Fibroblast of mammary gland (primary cell): Measurements from ENCODE around the gene PITPNM3.

Experiments
- DNase-seq: peaks from one replicate; pipeline ENCODE4 v3.0.0-alpha.2; 2010; ENCODE audit warnings: low read depth
- H3K4me3 ChIP-seq: 2 replicates; pipeline ENCODE4 v1.5.1; 2011; ENCODE audit warnings: low read depth, mild to moderate bottlenecking, low read length, moderate library complexity; ENCODE audit not compliant: control insufficient read depth
- TF ChIP-seq, protein P1 (sequence below): conservative IDR thresholded peaks from 2 replicates; pipeline ENCODE4 v1.5.1; 2011; ENCODE audit warnings: low read depth, low read length, inconsistent platforms; ENCODE audit not compliant: control insufficient read depth, insufficient read depth

The PITPNM3 gene

DNA sequence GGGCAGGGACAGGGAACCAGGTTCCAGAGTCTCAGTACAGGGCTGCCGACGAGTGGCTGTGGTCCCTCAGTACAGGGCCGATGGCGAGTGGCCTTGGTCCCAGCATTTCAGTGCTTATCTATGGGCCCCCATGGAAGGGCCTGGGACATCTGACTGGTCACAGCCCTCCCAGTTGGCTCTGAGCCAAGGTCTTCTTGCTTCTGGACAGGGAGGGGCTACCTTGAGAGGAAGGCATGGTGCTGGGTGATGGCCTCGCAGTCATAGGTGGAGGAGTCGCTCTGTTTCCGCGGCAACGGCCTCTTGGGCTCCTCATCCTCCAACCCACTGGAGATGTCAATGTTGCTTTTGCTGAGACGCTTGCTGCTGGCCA, 79.6 kb downstream of the PITPNM3 start:
- no peak overlapping the region for H3K4me3 ChIP-seq
- TF ChIP-seq, protein P1, sequence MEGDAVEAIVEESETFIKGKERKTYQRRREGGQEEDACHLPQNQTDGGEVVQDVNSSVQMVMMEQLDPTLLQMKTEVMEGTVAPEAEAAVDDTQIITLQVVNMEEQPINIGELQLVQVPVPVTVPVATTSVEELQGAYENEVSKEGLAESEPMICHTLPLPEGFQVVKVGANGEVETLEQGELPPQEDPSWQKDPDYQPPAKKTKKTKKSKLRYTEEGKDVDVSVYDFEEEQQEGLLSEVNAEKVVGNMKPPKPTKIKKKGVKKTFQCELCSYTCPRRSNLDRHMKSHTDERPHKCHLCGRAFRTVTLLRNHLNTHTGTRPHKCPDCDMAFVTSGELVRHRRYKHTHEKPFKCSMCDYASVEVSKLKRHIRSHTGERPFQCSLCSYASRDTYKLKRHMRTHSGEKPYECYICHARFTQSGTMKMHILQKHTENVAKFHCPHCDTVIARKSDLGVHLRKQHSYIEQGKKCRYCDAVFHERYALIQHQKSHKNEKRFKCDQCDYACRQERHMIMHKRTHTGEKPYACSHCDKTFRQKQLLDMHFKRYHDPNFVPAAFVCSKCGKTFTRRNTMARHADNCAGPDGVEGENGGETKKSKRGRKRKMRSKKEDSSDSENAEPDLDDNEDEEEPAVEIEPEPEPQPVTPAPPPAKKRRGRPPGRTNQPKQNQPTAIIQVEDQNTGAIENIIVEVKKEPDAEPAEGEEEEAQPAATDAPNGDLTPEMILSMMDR: no peak
- no peak for DNase-seq

DNA sequence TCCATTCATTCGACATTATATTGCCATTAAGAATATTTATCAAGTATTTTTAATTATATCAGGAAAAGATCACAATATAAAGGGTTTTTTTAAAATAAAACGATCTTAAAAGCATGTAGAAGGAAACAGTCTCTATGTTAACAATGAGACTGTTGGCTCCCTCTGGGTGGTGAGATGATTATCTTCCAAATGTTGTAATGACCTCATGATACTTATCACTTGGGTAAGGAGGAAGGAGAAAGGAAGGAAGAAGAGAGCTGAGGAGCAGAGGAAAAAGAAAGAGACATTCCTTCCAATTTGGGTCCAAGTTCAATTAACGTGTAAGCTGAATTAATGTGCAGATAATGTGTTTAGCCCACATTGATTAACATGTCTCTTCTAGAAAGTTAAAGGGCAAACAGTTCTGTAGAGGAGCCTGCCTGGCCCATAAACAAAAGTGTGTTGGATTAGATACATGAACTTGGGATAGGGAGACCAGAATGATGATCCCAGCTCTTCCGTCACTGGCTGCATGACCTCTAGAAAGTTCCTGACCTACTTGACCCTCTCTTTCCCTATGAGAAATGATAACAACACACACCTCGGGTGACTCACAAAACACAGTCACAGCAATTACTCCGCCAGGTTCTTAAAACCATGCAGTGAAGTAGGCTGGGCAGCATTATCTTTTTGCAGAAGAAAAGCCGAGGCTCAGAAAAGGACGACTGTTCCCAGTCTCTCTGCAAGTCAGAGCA, 80.1 kb downstream of the PITPNM3 start:
- TF ChIP-seq, protein P1: no peak
- no peak for DNase-seq
- H3K4me3 ChIP-seq: no peak overlapping the region

DNA sequence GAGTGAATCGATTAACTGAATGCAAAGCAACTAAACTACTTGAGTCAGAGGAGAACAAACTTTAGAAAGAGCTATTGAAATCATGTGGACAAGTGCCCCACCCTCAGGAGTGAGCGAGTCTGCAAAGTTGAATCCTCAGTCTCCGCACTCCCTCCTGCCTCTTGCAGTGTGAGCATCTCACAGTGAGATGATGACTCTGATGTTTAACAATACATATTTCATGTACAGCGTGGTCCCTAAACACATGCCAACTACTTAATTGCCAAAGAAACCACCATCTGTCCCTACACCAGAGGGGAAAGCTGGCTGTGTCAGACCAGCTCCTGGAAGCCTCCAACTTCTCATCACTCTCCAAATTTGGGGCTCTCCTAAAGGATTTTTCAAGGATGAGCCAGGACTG, 80.9 kb downstream of the PITPNM3 start:
- no peak overlapping the region for H3K4me3 ChIP-seq
- DNase-seq: no peak
- TF ChIP-seq, protein P1: no peak

DNA sequence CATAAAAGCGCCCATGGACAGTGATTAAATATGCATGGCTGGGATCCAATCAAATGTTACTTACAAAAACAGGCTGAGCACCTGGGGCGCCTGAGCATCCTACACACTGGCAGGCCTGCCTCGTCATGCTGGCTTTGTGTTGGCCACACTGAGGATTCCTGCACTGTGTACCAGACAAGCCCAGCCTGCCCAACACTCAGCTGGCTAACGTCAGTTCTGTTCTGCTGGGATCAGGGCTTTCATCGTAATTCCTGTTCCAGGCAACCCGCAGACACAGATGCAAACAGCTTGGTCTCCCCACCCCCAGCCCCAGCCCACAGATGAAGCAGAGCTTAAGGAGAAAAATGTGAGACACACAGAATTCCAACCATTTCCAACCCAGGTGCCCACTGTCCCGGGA, 81.4 kb downstream of the PITPNM3 start:
- no peak overlapping the region for H3K4me3 ChIP-seq
- TF ChIP-seq, protein P1: no peak
- no peak for DNase-seq

DNA sequence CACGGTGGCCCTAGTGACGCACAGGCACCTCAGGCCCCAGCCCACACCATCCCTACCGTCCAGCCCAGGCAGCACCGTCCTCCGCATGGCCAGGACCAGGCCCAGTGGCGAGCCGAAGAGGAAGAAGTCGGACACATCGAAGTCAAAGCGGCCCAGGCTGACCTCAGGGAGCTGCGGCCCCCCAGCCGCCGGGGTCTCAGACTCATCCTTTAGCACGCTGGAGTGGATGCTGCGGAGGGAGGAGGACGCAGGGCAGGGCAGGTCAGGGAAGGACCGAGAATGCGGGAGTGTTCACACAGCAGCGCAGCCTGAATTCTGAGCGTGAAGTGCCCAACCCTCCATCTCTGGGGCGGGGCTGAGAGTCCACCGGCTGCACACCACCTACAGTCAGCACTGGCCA, 82.0 kb downstream of the PITPNM3 start:
- H3K4me3 ChIP-seq: no peak overlapping the region
- no peak for DNase-seq
- TF ChIP-seq, protein P1: no peak

DNA sequence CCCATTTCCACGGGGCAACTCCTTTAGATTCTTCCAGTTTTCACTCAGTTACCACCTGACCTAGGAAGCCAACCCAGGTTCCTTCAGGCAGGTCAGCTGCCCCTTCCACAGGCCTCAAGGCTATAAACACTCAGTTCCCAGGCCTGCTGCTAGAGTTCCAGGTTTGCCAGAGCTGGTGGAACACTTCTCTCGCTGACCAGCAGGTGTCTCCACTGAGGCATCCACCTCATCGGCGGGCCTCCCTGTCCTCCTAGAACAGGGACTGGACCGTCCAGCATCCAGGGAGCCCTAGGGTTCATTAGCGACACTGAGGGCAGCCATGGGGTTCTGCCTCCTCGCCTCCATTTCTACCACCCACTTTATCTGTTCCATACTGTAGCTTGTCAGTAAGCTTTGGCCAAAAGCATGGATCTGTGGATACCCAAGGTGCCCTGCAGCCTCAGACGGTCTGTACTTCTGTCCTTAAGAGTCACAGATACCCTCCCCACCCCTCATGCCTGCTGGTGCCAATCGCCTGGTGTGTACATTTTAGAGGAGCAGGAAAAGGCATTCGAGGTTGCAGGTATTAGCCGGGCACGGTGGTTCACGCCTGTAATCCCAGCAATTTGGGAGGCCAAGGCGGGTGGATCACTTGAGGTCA, 83.1 kb downstream of the PITPNM3 start:
- TF ChIP-seq, protein P1: peak; percentile 97
- H3K4me3 ChIP-seq: no peak overlapping the region
- peak; percentile 72 for DNase-seq
